ENCODE results near the gene SYNJ2BP. TPM values are rescaled to one million over a fixed set of nuclear protein-coding genes. Genes with fewer than 3 reads are reported as not detected.

The SYNJ2BP gene
- total RNA-seq, 6 experiments from 2014 or later: 24.2 to 29.9 (median 27.2) TPM

GRCh38 chr14:70398706-70399431, 18.0 kb downstream of the SYNJ2BP start:
- Mint-ChIP-seq H3K36me3 (ENCODE audit: low read depth) (peaks cover 3% of the 10 kb centered on the region), H3K4me3 (no peak overlapping the region), H3K27me3 (ENCODE audit: insufficient read depth) (peaks cover 2% of the 10 kb centered on the region; the same call in 1 of the 2 replicates), H3K27ac (no peak overlapping the region), H3K9me3 (no peaks in the 10 kb centered on the region), H3K4me1 (ENCODE audit: low read depth) (peaks cover 10% of the 10 kb centered on the region)
- TF ChIP-seq CTCF (IDR thresholded peaks at IDR 0.05): no peak
- DNase-seq: no peak

- H3K27me3 Mint-ChIP-seq (ENCODE audit: insufficient read depth): peaks cover 2% of the 10 kb centered on the region; the same call in 1 of the 2 replicates
- no peaks in the 10 kb centered on the region for H3K9me3 Mint-ChIP-seq
- no peak for DNase-seq
- peaks cover 4% of the 10 kb centered on the region for H3K4me1 Mint-ChIP-seq (ENCODE audit: low read depth)
- H3K36me3 Mint-ChIP-seq (ENCODE audit: low read depth): peaks cover 4% of the 10 kb centered on the region
- TF ChIP-seq CTCF (IDR thresholded peaks at IDR 0.05): no peak
- no peak overlapping the region for H3K27ac Mint-ChIP-seq
- no peak overlapping the region for H3K4me3 Mint-ChIP-seq
Measured at GRCh38 chr14:70398280-70398679, 18.6 kb downstream of the SYNJ2BP start.

- Mint-ChIP-seq H3K36me3 (ENCODE audit: low read depth) (peaks cover 9% of the 10 kb centered on the region), H3K4me1 (ENCODE audit: low read depth) (no peaks in the 10 kb centered on the region), H3K27ac (no peak overlapping the region)
Measured at GRCh38 chr14:70397746-70398145, 19.1 kb downstream of the SYNJ2BP start.

GRCh38 chr14:70394674-70395306, 22.1 kb downstream of the SYNJ2BP start:
- H3K27ac Mint-ChIP-seq: no peak overlapping the region
- no peaks in the 10 kb centered on the region for H3K4me1 Mint-ChIP-seq (ENCODE audit: low read depth)
- H3K9me3 Mint-ChIP-seq: no peaks in the 10 kb centered on the region
- TF ChIP-seq CTCF (IDR thresholded peaks at IDR 0.05): no peak
- no peak overlapping the region for H3K4me3 Mint-ChIP-seq
- peaks cover 9% of the 10 kb centered on the region for H3K36me3 Mint-ChIP-seq (ENCODE audit: low read depth)
- H3K27me3 Mint-ChIP-seq (ENCODE audit: insufficient read depth): peaks cover 2% of the 10 kb centered on the region; the same call in 1 of the 2 replicates
- no peak for DNase-seq

More at GRCh38 chr14:70397746-70398145, 19.1 kb downstream of the SYNJ2BP start:
- DNase-seq: no peak
- Mint-ChIP-seq H3K9me3 (no peaks in the 10 kb centered on the region), H3K4me3 (no peak overlapping the region), H3K27me3 (ENCODE audit: insufficient read depth) (peaks cover 2% of the 10 kb centered on the region; the same call in 1 of the 2 replicates)
- TF ChIP-seq CTCF (IDR thresholded peaks at IDR 0.05): no peak

- no peaks in the 10 kb centered on the region for H3K27me3 Mint-ChIP-seq (ENCODE audit: insufficient read depth)
- H3K27ac Mint-ChIP-seq: no peak overlapping the region
- no peak for TF ChIP-seq CTCF (IDR thresholded peaks at IDR 0.05)
- no peak overlapping the region for H3K4me3 Mint-ChIP-seq
- no peaks in the 10 kb centered on the region for H3K9me3 Mint-ChIP-seq
- DNase-seq: no peak
- no peaks in the 10 kb centered on the region for H3K4me1 Mint-ChIP-seq (ENCODE audit: low read depth)
- H3K36me3 Mint-ChIP-seq (ENCODE audit: low read depth): peaks cover 16% of the 10 kb centered on the region
Measured at GRCh38 chr14:70392676-70393075, 24.2 kb downstream of the SYNJ2BP start.

All from HFFc6 (cell line).